HCT116 (cell line): Measurements from ENCODE around the gene MAP2K5.

Experiments
- EZH2 ChIP-seq: fragments of 200-600 bp; sonication (generic); IDR thresholded peaks from 2 replicates; pipeline ENCODE4 v1.6.1; 2017; ENCODE audit warnings: antibody characterized with exemption, mixed run types
- EZH2phosphoT487 ChIP-seq: fragments of 200-600 bp; IDR thresholded peaks from 2 replicates; pipeline ENCODE4 v1.6.1; 2018; ENCODE audit warnings: antibody characterized with exemption, borderline replicate concordance
- POLR2A ChIP-seq: IDR thresholded peaks from 2 replicates; pipeline ENCODE4 v1.7.0; 2011; ENCODE audit warnings: borderline replicate concordance; ENCODE audit not compliant: insufficient read depth, insufficient read length; ENCODE audit errors: extremely low read depth
- POLR2AphosphoS5 ChIP-seq: IDR thresholded peaks from 2 replicates; pipeline ENCODE4 v1.6.1; 2011; ENCODE audit warnings: mild to moderate bottlenecking, low read depth, low read length, moderate library complexity
- ZNF274 ChIP-seq: fragments of 200-500 bp; sonication (Bioruptor generic); IDR thresholded peaks from 2 replicates; pipeline ENCODE4 v1.6.1; 2014; ENCODE audit warnings: mild to moderate bottlenecking, low read depth, low read length, inconsistent platforms
- TF ChIP-seq, protein P1 (sequence below), 3 experiments: fragments of 200-600 bp in 1 of 3; sonication (generic) in 1 of 3; IDR thresholded peaks in 2 of 3; conservative IDR thresholded peaks in 1 of 3; 2 replicates each; pipeline ENCODE4 v1.5.1; 2012 to 2017; ENCODE audit warnings: low read depth in 2 of 3, low read length in 2 of 3, antibody characterized with exemption in 1 of 3, borderline replicate concordance in 1 of 3, control low read depth in 1 of 3, mild to moderate bottlenecking in 1 of 3, mixed read lengths in 1 of 3, mixed run types in 1 of 3, moderate library complexity in 1 of 3; ENCODE audit not compliant: insufficient read depth in 1 of 3
- TF ChIP-seq, protein P2 (sequence below): IDR thresholded peaks from 2 replicates; pipeline ENCODE4 v1.6.1; 2012

DNA sequence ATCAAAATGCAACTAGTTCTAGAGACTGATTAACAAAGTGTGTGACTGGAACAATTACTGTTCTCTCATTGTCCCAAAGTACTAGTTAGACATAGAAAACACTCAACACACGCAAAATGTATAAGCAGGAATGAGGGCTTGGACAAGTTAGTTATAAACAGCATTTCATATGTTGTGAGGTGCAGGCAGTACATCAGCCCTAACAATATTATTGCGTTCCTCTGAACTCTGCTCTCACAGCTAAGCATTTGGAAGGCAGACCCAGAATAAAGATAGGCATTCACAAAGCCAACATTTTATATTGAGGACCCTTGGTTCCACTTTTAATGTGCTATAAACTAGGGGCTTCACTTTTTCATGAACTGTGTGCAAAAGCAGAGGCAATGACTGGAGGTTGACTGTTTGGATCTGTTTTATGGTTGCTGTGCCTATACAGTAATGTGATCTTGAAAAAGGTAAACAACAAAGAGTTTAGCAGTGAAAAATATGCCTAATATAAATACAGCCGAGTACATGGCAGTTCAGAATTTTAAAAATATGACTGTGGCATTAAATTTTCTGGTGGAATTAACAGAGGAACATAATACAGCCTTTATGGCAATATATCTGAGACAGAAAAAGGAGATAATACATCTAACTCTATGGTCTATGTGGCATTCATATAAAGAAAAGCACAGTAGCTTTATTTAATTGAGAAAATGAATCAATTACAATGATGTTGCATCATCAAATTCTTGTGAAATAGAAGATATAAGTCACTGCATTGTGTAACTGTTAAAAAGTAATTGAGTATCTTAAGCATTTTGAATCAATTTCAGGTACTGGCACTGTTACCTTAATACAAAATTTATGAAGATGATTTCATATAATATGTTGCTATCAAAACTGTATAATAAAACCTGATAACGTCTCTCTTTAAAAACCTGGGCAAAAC is 202.8 kb downstream of the MAP2K5 start:
- no peak for TF ChIP-seq POLR2A
- TF ChIP-seq EZH2phosphoT487 = no peak
- no peak for TF ChIP-seq ZNF274
- TF ChIP-seq, protein P1, sequence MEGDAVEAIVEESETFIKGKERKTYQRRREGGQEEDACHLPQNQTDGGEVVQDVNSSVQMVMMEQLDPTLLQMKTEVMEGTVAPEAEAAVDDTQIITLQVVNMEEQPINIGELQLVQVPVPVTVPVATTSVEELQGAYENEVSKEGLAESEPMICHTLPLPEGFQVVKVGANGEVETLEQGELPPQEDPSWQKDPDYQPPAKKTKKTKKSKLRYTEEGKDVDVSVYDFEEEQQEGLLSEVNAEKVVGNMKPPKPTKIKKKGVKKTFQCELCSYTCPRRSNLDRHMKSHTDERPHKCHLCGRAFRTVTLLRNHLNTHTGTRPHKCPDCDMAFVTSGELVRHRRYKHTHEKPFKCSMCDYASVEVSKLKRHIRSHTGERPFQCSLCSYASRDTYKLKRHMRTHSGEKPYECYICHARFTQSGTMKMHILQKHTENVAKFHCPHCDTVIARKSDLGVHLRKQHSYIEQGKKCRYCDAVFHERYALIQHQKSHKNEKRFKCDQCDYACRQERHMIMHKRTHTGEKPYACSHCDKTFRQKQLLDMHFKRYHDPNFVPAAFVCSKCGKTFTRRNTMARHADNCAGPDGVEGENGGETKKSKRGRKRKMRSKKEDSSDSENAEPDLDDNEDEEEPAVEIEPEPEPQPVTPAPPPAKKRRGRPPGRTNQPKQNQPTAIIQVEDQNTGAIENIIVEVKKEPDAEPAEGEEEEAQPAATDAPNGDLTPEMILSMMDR (IDR thresholded peaks at IDR 0.05 in 2 of 3, conservative IDR thresholded peaks at IDR 0.05 in 1 of 3; ENCODE audit: borderline replicate concordance in 1 of 3, insufficient read depth in 1 of 3, low read depth in 2 of 3, low read length in 2 of 3) = no peak
- no peak for TF ChIP-seq EZH2
- no peak for TF ChIP-seq POLR2AphosphoS5
- TF ChIP-seq, protein P2, sequence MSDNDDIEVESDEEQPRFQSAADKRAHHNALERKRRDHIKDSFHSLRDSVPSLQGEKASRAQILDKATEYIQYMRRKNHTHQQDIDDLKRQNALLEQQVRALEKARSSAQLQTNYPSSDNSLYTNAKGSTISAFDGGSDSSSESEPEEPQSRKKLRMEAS = no peak
